SH-SY5Y (cell line): ENCODE results near the gene MAGEA11.

Experiments used
- GATA2 ChIP-seq: IDR thresholded peaks from 2 replicates; pipeline ENCODE4 v1.6.1; 2011; ENCODE audit warnings: mild to moderate bottlenecking, low read depth, low read length
- GATA3 ChIP-seq: IDR thresholded peaks from 2 replicates; pipeline ENCODE4 v1.6.1; 2011; ENCODE audit warnings: low read depth, mild to moderate bottlenecking, low read length, moderate library complexity

MAGEA11 gene

DNA sequence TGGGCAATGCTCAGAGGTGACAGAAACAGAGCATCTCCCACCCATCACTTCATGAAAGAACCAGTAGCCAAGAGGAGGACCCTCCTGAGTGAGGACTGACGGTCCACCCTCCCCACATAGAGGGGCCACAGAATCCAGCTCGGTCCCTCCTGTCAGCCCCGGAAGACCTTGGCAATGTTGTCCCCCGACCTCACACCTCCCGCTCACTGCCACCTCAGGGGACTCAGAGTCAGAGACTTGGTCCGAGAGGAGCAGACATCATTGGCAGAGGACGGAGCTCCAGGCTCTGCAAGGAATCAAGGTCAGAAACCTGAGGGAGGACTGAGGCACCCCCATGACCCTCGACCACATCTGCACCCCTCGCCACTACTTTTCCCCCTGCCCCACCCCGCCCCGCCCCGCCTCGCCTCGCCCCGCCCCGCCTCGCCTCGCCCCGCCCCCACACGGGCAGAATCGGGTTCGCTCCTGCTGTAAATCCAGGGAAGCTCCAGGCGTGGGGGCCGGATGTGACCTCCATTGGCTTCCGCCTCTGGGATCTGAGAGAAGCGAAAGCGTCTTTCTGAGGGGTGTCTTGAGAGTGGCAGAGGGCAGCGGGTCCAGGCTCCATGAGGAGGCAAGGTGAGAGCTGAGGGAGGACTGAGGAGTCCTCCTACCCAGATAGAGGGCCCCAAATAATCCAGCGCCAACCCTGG is at the start of gene MAGEA11:
MAGEA11 (plus strand) TSS at position 516 of the 692 bp plus-strand sequence. CDS start 1,100 bp downstream, outside the sequence.
- TF ChIP-seq GATA3 (no peak), GATA2 (no peak)

GRCh38 chrX:149681182-149681581 is 30.7 kb upstream of the MAGEA11 start:
- TF ChIP-seq GATA3 (no peak), GATA2 (no peak)

DNA sequence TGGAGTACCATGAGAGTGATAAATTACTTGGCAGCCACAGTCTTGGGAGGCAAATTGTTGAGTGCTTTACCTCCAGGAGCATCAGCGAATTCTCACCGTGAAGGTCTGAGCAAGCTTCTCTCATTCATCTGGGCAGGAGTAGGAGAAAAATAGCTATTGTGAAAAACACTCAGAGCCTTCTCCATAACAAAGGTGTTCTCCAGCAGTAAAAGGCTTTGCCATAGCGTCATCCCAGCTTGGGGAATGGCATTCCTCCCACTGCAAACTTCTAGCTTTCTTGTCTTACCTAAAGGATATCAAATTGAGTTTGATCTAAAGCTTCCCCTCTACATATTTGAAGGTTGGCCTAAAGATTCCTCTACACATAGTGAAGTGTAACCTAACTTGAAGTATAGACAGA is 29.8 kb upstream of the MAGEA11 start:
- TF ChIP-seq GATA2 (no peak), GATA3 (no peak)

DNA sequence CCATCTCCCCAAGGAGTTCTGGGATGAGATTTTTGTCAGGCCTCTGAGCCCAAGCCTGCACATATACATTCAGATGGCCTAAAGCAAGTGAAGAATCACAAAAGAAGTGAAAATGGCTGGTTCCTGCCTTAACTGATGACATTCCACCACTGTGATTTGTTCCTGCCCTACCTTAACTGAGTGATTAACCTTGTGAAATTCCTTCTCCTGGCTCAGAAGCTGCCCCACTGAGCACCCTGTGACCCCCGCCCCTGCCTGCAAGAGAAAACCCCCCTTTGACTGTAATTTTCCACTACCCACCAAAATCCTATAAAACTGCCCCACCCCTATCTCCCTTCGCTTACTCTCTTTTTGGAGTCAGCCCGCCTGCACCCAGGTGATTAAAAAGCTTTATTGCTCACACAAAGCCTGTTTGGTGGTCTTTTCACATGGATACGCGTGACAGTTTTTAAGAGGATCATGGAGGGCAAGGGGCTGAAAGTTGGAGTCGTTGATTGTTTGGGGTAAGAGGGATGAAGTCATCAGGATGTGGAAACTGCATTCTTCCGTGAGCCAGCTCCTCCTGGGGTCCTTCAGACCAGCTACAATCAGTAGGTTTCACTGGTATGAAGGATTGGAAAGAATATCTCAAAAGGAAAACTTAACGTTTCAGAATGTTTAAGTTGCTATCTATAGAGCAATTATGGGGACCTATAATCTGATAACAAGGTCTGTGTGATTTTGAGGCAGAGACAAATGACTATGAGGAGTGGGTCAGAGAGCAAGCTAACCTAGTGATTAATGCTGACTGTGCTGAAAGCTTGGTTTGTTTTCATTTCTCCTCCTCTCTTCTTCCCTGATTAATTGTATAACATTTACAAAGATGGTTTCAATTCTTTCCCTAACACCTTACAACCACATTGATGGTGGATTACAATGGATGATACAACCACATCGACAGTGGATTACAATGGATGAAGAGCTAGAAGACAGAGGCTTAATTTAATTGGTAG is 28.6 kb upstream of the MAGEA11 start:
- TF ChIP-seq GATA2 (no peak), GATA3 (no peak)

DNA sequence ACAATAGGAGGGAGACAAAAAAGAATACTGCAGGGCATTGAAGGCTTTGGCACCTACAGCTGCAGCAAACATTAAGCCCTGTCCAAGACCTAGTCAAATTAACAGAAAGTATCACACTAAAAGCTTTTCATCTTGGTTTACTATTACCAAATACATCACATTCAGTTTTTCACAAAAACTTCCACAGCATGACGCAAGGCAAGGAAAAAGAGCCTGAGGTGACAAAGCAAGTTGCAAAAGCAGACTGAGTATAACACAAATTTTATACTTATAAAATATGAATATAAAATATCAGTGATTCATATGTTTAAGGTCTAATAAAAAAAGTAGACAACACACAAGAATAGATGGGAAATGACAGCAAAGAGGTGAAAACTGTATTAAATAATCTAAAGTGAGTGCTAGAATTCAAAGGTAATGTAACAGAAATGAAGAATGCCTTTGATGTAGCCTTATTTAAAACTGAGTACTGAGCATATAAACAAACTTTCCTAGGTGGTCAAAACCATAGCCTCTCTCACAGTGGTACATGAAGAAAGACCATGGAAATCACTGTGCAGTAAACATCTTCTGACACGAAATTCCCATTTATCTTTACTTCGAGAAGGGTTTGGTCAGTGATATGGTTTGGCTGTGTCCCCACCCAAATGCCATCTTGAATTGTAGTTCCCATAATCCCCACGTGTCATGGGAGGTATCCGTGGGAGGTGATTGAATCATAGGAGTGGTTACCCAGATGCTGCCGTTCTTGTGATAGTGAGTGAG is 27.7 kb upstream of the MAGEA11 start:
- TF ChIP-seq GATA3 (no peak), GATA2 (no peak)

- no peak for TF ChIP-seq GATA3
- no peak for TF ChIP-seq GATA2
Measured at GRCh38 chrX:149687991-149688390, 23.9 kb upstream of the MAGEA11 start.

DNA sequence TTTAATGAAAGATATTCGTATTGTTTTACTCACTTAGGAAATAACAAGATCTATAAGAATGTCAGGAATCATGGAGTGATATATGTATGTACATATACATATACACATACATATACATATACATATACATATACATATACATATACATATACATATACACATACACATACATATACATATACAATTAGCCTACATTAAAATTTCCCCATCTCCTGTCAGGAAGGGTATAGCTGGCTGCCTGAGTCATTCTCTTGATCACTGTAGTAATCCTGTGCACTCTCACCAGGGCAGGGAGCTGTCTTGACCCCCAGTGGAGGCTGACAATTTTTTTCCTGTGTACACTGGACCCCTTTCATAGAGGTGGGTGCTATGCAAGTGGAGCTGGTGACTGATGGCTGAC is 23.3 kb upstream of the MAGEA11 start:
- TF ChIP-seq GATA2 (no peak), GATA3 (no peak)

DNA sequence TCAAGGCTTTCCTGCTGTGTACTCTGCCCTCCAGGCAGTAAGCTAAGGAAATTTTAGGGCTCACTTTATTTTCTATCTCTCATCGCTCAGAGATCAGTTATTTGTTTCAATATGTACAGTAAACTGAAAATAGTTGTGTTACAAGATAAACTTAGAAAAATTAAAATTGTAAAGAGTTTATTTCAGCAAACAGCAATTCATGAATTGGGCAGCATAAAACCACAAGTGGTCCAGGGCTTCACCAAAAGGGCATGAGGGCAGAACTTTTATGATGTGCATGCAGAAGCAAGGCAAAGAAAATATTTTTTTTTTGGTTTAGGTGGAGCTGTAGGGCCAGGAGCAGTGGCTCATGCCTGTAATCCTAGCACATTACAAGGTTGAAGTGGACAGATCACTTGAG is 20.1 kb upstream of the MAGEA11 start:
- no peak for TF ChIP-seq GATA3

DNA sequence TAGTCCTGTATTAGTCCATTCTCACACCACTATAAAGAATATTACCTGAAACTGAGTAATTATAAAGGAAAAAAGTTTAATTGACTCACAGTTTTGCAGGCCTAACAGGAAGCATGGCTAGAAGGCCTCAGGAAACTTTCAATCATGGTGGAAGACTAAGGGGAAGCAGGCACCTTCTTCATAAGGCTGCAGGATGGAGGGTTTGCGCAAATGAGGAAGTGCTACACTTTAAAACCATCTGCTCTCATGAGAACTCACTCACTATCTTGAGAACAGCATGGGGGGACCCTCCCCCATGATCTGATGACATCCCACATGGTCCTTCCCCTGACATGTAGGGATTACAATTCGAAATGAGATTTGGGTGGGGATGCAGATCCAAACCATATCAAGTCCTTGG is 12.1 kb upstream of the MAGEA11 start:
- TF ChIP-seq GATA3 (no peak), GATA2 (no peak)

DNA sequence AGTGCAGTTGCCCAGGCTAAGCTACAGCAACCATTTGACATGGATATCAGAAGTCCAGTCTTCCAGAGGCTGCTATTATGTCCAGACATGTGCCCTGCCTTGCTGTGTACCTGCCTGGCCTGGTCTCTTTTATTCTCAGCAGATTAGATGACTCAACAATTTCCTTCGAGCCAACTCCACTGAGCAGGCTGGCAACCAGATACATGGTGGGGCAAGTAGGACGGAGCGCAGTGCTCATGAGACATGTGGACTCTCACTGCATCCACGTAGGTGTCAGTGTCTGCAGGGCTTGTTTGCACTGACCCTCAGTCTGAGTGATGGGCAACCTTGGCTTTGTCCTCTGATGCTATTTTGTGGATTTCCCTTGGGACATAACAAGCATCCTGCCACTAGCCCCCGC is 7.2 kb upstream of the MAGEA11 start:
- TF ChIP-seq GATA2, result no peak
- TF ChIP-seq GATA3, result no peak

- TF ChIP-seq GATA2 (no peak), GATA3 (no peak)
Measured at GRCh38 chrX:149707147-149707901, 4.5 kb upstream of the MAGEA11 start.

- TF ChIP-seq GATA3, result no peak
- no peak for TF ChIP-seq GATA2
Measured at GRCh38 chrX:149712831-149713230, 971 bp downstream of the MAGEA11 start.

- no peak for TF ChIP-seq GATA3
- TF ChIP-seq GATA2, result no peak
Measured at GRCh38 chrX:149713279-149714050, 1.6 kb downstream of the MAGEA11 start.

DNA sequence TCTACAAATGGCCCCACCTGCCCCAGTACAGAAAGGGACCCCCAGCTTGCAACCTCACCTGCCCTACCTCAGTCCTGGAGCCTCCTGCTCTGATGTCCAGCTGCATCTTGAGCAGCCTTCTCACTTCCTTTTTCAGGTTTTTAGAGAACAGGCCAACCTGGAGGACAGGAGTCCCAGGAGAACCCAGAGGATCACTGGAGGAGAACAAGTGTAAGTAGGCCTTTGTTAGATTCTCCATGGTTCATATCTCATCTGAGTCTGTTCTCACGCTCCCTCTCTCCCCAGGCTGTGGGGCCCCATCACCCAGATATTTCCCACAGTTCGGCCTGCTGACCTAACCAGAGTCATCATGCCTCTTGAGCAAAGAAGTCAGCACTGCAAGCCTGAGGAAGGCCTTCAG is 3.6 kb downstream of the MAGEA11 start:
- no peak for TF ChIP-seq GATA2
- no peak for TF ChIP-seq GATA3
